Activated B cell treated with CpG ODN at 0.5 μM for 24 hours (primary cell): ENCODE results near the gene ANKMY1. TPM values are rescaled to one million over a fixed set of nuclear protein-coding genes. Genes with fewer than 3 reads are reported as not detected.

ENCODE experiments used
- ATAC-seq: fragments of 200-7000 bp; cut with Tn5 transposase; one replicate; pipeline ENCODE4 v1.10.0; 2021; ENCODE audit warnings: low read depth, mild to moderate bottlenecking, moderate library complexity
- CTCF ChIA-PET: fragments of 350-600 bp; sonication (Branson Sonifier 250); formaldehyde crosslinking; loops from one replicate; lab custom pipeline; 2021; ENCODE audit warnings: antibody characterized with exemption; lab: Charles Lee
- POLR2A ChIA-PET: fragments of 350-600 bp; sonication (Branson Sonifier 250); formaldehyde crosslinking; loops from one replicate; lab custom pipeline; 2021; ENCODE audit warnings: antibody characterized with exemption; lab: Charles Lee
- DNase-seq: peaks from one replicate; pipeline ENCODE4 v3.0.0; 2022
- H3K27ac Mint-ChIP-seq: one replicate; pipeline ENCODE4 v1.8.0; 2020; ENCODE audit warnings: mixed read lengths
- H3K27me3 Mint-ChIP-seq: one replicate; pipeline ENCODE4 v1.8.0; 2021; ENCODE audit warnings: mixed read lengths
- H3K36me3 Mint-ChIP-seq: one replicate; pipeline ENCODE4 v1.8.0; 2021; ENCODE audit warnings: low read depth, mixed read lengths
- H3K4me1 Mint-ChIP-seq: one replicate; pipeline ENCODE4 v1.8.0; 2021; ENCODE audit warnings: mixed read lengths
- H3K4me3 Mint-ChIP-seq: one replicate; pipeline ENCODE4 v1.8.0; 2020; ENCODE audit warnings: mild to moderate bottlenecking, mixed read lengths
- H3K9me3 Mint-ChIP-seq: one replicate; pipeline ENCODE4 v1.8.0; 2020; ENCODE audit warnings: mixed read lengths
- intact Hi-C: fragments of 100-400 bp; cut with micrococcal nuclease; formaldehyde crosslinking; loops from one replicate; pipeline ENCODE4 v1.15.1; 2024
- total RNA-seq: library from RNA; stranded (reverse); gene quantifications from 2 replicates; pipeline ENCODE4 v1.2.3, GENCODE V29; 2022
- TF ChIP-seq, protein P1 (sequence below): fragments of 200-600 bp; IDR thresholded peaks from one replicate; pipeline ENCODE4 v1.8.0; 2022; ENCODE audit warnings: antibody characterized with exemption, mild to moderate bottlenecking

The ANKMY1 gene
- total RNA-seq, 1 donor from 2014 or later: 40.4 TPM

- intact Hi-C loops: no loop called here
- Mint-ChIP-seq H3K9me3 (peaks cover 17% of the 10 kb centered on the region), H3K4me3 (no peak overlapping the region)
These were observed 78.7 kb downstream of the ANKMY1 start for GRCh38 chr2:240479111-240479501.

GRCh38 chr2:240478346-240479110, 79.3 kb downstream of the ANKMY1 start:
- ChIA-PET POLR2A (no interaction called here), CTCF (no interaction called here)
- Mint-ChIP-seq H3K4me1 (peaks cover 4% of the 10 kb centered on the region), H3K36me3 (peaks cover 17% of the 10 kb centered on the region), H3K27me3 (no peaks in the 10 kb centered on the region), H3K4me3 (no peak overlapping the region), H3K9me3 (peaks cover 21% of the 10 kb centered on the region), H3K27ac (no peak overlapping the region)
- intact Hi-C loops: no loop called here
- ATAC-seq (no peak), DNase-seq (no peak)
- TF ChIP-seq, protein P1, sequence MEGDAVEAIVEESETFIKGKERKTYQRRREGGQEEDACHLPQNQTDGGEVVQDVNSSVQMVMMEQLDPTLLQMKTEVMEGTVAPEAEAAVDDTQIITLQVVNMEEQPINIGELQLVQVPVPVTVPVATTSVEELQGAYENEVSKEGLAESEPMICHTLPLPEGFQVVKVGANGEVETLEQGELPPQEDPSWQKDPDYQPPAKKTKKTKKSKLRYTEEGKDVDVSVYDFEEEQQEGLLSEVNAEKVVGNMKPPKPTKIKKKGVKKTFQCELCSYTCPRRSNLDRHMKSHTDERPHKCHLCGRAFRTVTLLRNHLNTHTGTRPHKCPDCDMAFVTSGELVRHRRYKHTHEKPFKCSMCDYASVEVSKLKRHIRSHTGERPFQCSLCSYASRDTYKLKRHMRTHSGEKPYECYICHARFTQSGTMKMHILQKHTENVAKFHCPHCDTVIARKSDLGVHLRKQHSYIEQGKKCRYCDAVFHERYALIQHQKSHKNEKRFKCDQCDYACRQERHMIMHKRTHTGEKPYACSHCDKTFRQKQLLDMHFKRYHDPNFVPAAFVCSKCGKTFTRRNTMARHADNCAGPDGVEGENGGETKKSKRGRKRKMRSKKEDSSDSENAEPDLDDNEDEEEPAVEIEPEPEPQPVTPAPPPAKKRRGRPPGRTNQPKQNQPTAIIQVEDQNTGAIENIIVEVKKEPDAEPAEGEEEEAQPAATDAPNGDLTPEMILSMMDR: no peak

More at GRCh38 chr2:240479111-240479501, 78.7 kb downstream of the ANKMY1 start:
- ATAC-seq: no peak
- Mint-ChIP-seq H3K4me1 (peaks cover 4% of the 10 kb centered on the region), H3K36me3 (peaks cover 20% of the 10 kb centered on the region), H3K27ac (no peak overlapping the region), H3K27me3 (no peaks in the 10 kb centered on the region)
- ChIA-PET POLR2A (no interaction called here), CTCF (no interaction called here)
- TF ChIP-seq, protein P1: no peak
- DNase-seq: no peak

DNA sequence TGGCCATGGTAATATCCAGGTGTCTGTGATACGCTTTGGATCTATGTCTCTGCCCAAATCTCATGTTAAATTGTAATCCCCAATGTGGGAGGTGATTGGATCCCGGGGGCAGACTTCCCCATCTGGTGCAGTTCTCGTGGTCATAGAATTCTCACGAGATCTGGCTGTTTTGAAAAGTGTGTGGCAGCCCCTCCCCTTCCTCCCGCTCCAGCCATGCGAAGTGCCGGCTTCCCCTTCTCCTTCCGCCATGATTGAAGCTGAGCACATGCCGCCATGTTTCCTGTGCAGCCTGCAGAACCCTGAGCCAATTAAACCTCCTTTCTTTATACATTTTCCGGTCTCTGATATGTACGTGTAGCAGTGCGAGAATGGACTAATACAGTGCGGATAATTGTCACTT, 79.9 kb downstream of the ANKMY1 start:
- DNase-seq (no peak), ATAC-seq (no peak)
- POLR2A ChIA-PET: no interaction called here
- H3K27ac Mint-ChIP-seq: no peak overlapping the region
- H3K36me3 Mint-ChIP-seq: peaks cover 18% of the 10 kb centered on the region
- no peak overlapping the region for H3K4me3 Mint-ChIP-seq
- CTCF ChIA-PET: no interaction called here
- peaks cover 23% of the 10 kb centered on the region for H3K9me3 Mint-ChIP-seq
- no peaks in the 10 kb centered on the region for H3K27me3 Mint-ChIP-seq
- TF ChIP-seq, protein P1: no peak
- H3K4me1 Mint-ChIP-seq: peaks cover 4% of the 10 kb centered on the region
- intact Hi-C loops: no loop called here

GRCh38 chr2:240473211-240473610, 84.6 kb downstream of the ANKMY1 start:
- ChIA-PET CTCF (no interaction called here), POLR2A (no interaction called here)
- TF ChIP-seq, protein P1: no peak
- no peak overlapping the region for H3K4me3 Mint-ChIP-seq
- H3K27ac Mint-ChIP-seq: no peak overlapping the region
- no peak for DNase-seq
- ATAC-seq: no peak
- peaks cover 23% of the 10 kb centered on the region for H3K9me3 Mint-ChIP-seq
- peaks cover 5% of the 10 kb centered on the region for H3K4me1 Mint-ChIP-seq
- peaks cover 22% of the 10 kb centered on the region for H3K36me3 Mint-ChIP-seq
- no peaks in the 10 kb centered on the region for H3K27me3 Mint-ChIP-seq
- intact Hi-C loops: no loop called here

DNA sequence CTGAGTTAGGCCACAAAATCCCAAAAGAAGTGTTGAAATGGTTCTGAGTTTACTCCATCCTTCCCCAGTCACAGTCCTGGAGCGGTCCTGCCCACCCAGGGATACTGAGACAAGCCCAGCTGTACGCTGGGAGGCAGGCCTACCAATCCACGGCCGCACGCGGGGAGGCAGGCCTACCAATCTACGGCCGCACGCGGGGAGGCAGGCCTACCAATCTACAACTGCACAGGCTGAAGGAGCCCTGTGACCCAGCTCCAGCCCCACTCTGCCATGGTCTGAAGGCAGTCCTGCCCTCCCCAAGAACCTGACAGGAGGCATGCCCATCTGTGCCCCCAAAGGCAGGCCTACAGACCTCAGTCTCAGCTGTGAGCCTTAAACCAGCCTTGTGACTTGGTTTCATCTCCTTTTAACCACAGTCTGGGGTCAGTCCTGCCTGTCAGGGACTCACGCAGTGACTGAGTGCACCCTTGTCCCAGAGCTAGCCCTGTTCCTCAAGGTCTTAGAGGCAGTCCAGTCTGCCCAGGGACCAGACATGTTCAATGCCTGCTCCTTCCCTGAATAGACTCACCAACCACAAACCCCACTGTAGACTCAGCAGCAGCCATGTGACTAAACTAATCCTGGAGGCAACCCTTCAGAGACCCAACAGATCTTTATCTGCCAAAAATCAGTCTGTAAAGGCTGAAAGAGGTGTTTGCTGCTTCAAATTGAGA, 85.6 kb downstream of the ANKMY1 start:
- H3K27me3 Mint-ChIP-seq: no peaks in the 10 kb centered on the region
- POLR2A ChIA-PET: no interaction called here
- no peak for ATAC-seq
- no peak overlapping the region for H3K27ac Mint-ChIP-seq
- TF ChIP-seq, protein P1: no peak
- intact Hi-C loops: no loop called here
- H3K36me3 Mint-ChIP-seq: peaks cover 22% of the 10 kb centered on the region
- CTCF ChIA-PET: no interaction called here
- no peak overlapping the region for H3K4me3 Mint-ChIP-seq
- peaks cover 20% of the 10 kb centered on the region for H3K9me3 Mint-ChIP-seq
- H3K4me1 Mint-ChIP-seq: peaks cover 2% of the 10 kb centered on the region
- DNase-seq: no peak
